ENCODE results near the gene DPPA2. TPM values are rescaled to one million over a fixed set of nuclear protein-coding genes. Genes with fewer than 3 reads are reported as not detected.

DPPA2 gene
- total and polyA plus RNA-seq, 12 donors, result not detected

- H3K4me3 ChIP-seq, result no peak overlapping the region
- TF ChIP-seq POLR2A (IDR thresholded peaks at IDR 0.05), result no peak
- no peak for TF ChIP-seq CTCF (IDR thresholded peaks at IDR 0.05)
- intact Hi-C loops (cut with DNase I), result no loop called here
- H3K9me3 ChIP-seq (replicated peaks in 1 of 3), result no peaks in the 10 kb centered on the region
- no peaks in the 10 kb centered on the region for H3K4me1 ChIP-seq (replicated peaks in 1 of 2)
- no peaks in the 10 kb centered on the region for H3K36me3 ChIP-seq (replicated peaks in 1 of 2)
- DNase-seq, result no peak
- 77 to 85% (median 81%) methylated on average over 3 of the region's 3 CpGs for WGBS, 4 donors
- no peak overlapping the region for H3K27ac ChIP-seq
- H3K27me3 ChIP-seq, result no peaks in the 10 kb centered on the region
Observed at GRCh38 chr3:109346770-109347295, 30.5 kb upstream of the DPPA2 start.

- no peak overlapping the region for H3K27ac ChIP-seq
- H3K4me1 ChIP-seq (replicated peaks in 1 of 2), result no peaks in the 10 kb centered on the region
- H3K9me3 ChIP-seq (replicated peaks in 1 of 3), result no peaks in the 10 kb centered on the region
- DNase-seq, result no peak
- H3K27me3 ChIP-seq, result no peaks in the 10 kb centered on the region
- H3K4me3 ChIP-seq, result no peak overlapping the region
- H3K36me3 ChIP-seq (replicated peaks in 1 of 2), result no peaks in the 10 kb centered on the region
- 55 to 69% (median 59%) methylated on average over 4 of the region's 4 CpGs for WGBS, 4 donors
- intact Hi-C loops (cut with DNase I), result no loop called here
- TF ChIP-seq POLR2A (IDR thresholded peaks at IDR 0.05), result no peak
- TF ChIP-seq CTCF (IDR thresholded peaks at IDR 0.05), result no peak
Observed at GRCh38 chr3:109346099-109346498, 29.8 kb upstream of the DPPA2 start.

DNA sequence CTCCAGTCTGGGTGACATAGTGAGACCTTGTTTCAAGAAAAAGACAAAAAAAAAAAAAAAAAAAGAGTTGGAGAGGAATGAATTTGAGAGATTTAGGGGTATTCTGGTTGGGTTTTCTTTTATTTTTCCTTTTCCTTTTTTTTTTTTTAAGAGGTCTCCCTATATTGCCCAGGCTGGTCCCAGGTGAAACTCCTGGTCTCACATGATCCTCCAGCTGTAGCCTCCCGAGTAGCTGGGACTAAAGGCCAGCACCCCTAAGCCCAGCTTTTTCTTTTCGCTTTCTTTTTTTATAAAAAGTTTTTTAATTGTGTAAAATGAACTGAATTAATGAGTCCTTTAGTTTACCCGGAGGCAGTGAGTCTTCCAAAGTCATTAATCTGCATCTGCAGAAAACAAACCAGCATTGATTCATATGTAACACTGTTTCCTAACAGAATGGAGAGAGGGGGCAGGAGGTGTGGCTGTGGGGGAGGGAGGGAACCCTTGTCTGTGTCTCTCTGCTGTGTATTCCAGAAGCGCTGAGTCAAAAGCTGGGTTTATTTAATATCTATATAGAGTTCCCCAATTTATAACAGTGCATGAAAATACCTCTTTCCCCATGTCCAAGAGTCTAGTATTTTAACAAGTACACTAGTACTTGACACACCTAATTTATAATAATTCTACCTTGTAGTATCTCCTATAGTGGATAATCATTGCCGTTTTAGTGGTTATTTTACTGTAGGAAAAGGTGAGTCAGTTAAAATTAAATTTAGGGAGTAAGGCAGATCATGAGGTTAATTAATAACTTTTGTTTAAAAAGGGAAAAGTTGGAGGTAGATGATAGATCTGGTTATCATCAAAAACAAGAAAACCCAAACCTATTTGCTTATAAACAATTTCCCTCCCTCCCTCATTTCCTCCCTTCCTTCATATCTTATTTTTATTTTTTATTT is 23.7 kb upstream of the DPPA2 start:
- H3K27ac ChIP-seq, result no peak overlapping the region
- peaks cover 0 to 8% of the 10 kb centered on the region in 2 donors for H3K4me1 ChIP-seq (replicated peaks in 1 of 2)
- no peaks in the 10 kb centered on the region for H3K27me3 ChIP-seq
- no peak for DNase-seq
- 54 to 67% (median 61%) methylated on average over 5 of the region's 5 CpGs for WGBS, 4 donors
- no peak for TF ChIP-seq CTCF (IDR thresholded peaks at IDR 0.05)
- TF ChIP-seq POLR2A (IDR thresholded peaks at IDR 0.05), result no peak
- no peaks in the 10 kb centered on the region for H3K9me3 ChIP-seq (replicated peaks in 1 of 3)
- intact Hi-C loops (cut with DNase I), result no loop called here
- H3K36me3 ChIP-seq (replicated peaks in 1 of 2), result no peaks in the 10 kb centered on the region
- no peak overlapping the region for H3K4me3 ChIP-seq

GRCh38 chr3:109339197-109339596 is 22.9 kb upstream of the DPPA2 start:
- Histone ChIP-seq H3K27me3 (no peaks in the 10 kb centered on the region), H3K4me1 (replicated peaks in 1 of 2) (peaks cover 0 to 8% of the 10 kb centered on the region in 2 donors), H3K9me3 (replicated peaks in 1 of 3) (no peaks in the 10 kb centered on the region), H3K27ac (no peak overlapping the region), H3K4me3 (no peak overlapping the region), H3K36me3 (replicated peaks in 1 of 2) (no peaks in the 10 kb centered on the region)
- no peak for DNase-seq
- intact Hi-C loops (cut with DNase I), result no loop called here
- no peak for TF ChIP-seq CTCF (IDR thresholded peaks at IDR 0.05)
- TF ChIP-seq POLR2A (IDR thresholded peaks at IDR 0.05), result no peak
- 59 to 71% (median 62%) methylated on average over 3 of the region's 3 CpGs for WGBS, 4 donors
